BLaER1 treated with 17β-estradiol and CSF1 and Interleukin-3, amounts not matched to agents 10 nM and 100 nM (cell line): ENCODE results near the gene OGA.
A peak's percentile ranks its signal among the peaks of the same experiment; 100 is the strongest.

Experiments used
- H3K27ac ChIP-seq, 11 experiments: shearing (Covaris generic); formaldehyde crosslinking; 2 replicates each; pipeline ENCODE4 v1.8.1; 2022
- H3K27me3 ChIP-seq, 11 experiments: shearing (Covaris generic); formaldehyde crosslinking; 2 replicates each; pipeline ENCODE4 v1.8.1; 2022
- H3K36me3 ChIP-seq, 11 experiments: shearing (Covaris generic); formaldehyde crosslinking; 2 replicates each; pipeline ENCODE4 v1.8.1; 2022
- H3K4me1 ChIP-seq, 10 experiments: shearing (Covaris generic); formaldehyde crosslinking; 2 replicates each; pipeline ENCODE4 v1.8.1; 2022
- H3K4me2 ChIP-seq, 11 experiments: shearing (Covaris generic); formaldehyde crosslinking; 2 replicates each; pipeline ENCODE4 v1.8.1; 2022
- H3K4me3 ChIP-seq, 10 experiments: shearing (Covaris generic); formaldehyde crosslinking; 2 replicates each; pipeline ENCODE4 v1.8.1; 2022
- H3K9ac ChIP-seq, 11 experiments: shearing (Covaris generic); formaldehyde crosslinking; 2 replicates each; pipeline ENCODE4 v1.8.1; 2022
- H3K9me3 ChIP-seq, 11 experiments: shearing (Covaris generic); formaldehyde crosslinking; replicated peaks in 1 of 11; 2 replicates each; pipeline ENCODE4 v1.8.1; 2022
- H4K20me1 ChIP-seq, 11 experiments: shearing (Covaris generic); formaldehyde crosslinking; 2 replicates each; pipeline ENCODE4 v1.8.1; 2022
- Cebpa-rat ChIP-seq, 11 experiments: shearing (Covaris generic); IDR thresholded peaks; 2 replicates each; pipeline ENCODE4 v1.8.1; 2022

Gene OGA

DNA sequence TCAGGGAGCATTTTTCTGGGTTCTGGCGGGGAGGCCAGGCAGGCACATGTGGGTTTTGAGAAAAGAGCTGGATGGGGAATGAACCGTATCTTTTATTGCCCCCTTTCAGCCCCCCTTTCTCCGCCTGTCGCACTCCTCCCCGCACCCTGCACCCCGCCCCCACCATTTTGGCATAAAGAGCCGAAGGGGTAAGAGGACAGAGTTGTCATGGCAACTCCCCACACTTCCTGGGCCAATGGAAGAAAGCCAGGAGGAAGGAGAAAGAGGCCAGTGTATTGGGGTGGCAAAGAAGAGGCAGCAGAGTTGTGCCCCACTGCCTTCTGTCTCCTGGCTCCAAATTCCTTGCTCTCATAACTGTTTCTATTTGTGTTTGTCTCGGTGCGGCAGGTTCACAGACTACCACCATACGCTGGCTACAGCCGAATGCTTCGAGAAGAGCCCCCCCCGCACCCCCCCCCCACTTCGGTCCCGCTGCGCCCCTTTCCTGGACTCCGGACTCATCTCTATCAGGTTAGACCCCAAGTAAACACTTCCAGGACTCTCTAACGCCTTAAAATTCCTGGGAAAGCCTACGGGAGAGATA lies 21.9 kb upstream of the OGA start:
- H3K4me3 ChIP-seq: peak overlapping the region in 7 of 10 experiments; percentile 23 to 57 (median 31); a peak in 9 of 20 replicates

DNA sequence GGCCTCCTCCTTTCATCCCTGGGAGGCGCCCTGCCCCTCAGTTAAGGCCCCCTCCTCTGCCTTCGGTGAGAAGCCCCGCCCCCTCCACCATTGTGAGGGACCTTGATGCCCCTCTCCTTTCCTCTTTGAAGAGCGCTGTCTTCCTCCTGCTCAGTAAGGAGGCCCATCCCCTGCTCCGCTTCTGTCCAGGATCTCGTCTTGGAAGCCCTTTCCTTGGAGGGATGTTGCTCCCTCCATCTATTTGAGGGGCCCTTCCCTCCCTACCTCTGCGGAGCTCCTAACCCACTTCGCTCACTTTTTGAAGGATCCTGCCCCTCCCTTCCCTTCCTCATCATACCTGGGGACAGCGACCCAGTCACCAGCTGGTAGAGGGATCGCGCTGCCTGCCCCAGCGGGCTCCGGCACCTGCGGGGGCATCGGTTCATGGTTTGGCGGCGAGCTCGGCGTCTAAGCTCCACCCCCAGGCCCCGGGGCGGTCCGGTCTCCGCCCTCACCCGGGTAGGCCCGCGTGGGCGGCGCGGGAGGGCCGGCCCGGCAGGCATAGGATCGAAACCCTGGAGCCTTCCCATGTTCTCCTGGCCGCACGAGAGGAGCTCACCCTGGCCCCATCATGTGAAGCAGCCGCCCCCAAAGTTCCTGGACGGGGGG lies 21.3 kb upstream of the OGA start:
- no peak overlapping the region for H3K9ac ChIP-seq
- H3K4me2 ChIP-seq: peak overlapping the region; percentile 62 to 97 (median 90)
- H3K27ac ChIP-seq: no peak overlapping the region

More for the DNA sequence above, 21.9 kb upstream of the OGA start:
- Histone ChIP-seq H3K27ac (no peak overlapping the region), H3K36me3 (peaks cover 0 to 11% (median 5%) of the 10 kb centered on the region in 11 experiments; a peak in 11 of 22 replicates), H3K4me1 (peaks cover 21 to 39% (median 32%) of the 10 kb centered on the region in 10 experiments), H3K9me3 (no peaks in the 10 kb centered on the region), H3K9ac (peak overlapping the region in 1 of 11 experiments; percentile 28; a peak in 1 of 22 replicates), H3K27me3 (peaks cover 0 to 27% (median 13%) of the 10 kb centered on the region in 11 experiments; a peak in 15 of 22 replicates), H4K20me1 (peaks cover 56 to 94% (median 69%) of the 10 kb centered on the region in 11 experiments), H3K4me2 (peak overlapping the region; percentile 85 to 97 (median 91))
- TF ChIP-seq Cebpa-rat (IDR thresholded peaks at IDR 0.05): no peak

DNA sequence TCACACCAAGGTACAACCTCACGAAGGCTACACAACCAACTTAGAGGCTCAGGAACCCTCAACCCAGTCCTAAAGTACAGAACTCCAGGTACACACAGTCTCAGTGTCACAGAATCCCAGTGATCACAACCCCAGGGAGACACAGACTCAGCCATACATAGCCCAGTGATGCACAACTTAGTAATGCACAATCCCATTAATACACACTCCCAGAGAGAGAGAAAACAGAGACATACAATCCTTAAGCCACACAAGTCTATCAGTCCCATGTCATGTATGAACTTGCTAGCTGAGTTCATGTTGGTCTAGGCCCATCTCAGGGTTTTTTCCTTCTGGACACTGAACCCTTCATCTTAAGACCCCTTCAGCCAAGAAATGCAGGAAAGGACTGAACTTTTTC lies 20.8 kb upstream of the OGA start:
- no peaks in the 10 kb centered on the region for H3K36me3 ChIP-seq
- peaks cover 0 to 27% (median 12%) of the 10 kb centered on the region in 11 experiments; a peak in 15 of 22 replicates for H3K27me3 ChIP-seq
- peaks cover 44 to 96% (median 71%) of the 10 kb centered on the region in 11 experiments for H4K20me1 ChIP-seq
- 0 out of 22 replicates have a peak overlapping the region, but pooled peaks of 1 of the 11 experiments have one; percentile 92 for H3K4me2 ChIP-seq
- no peak overlapping the region for H3K4me3 ChIP-seq
- peaks cover 33 to 50% (median 44%) of the 10 kb centered on the region in 10 experiments for H3K4me1 ChIP-seq
- TF ChIP-seq Cebpa-rat (IDR thresholded peaks at IDR 0.05): no peak
- no peak overlapping the region for H3K9ac ChIP-seq
- H3K27ac ChIP-seq: no peak overlapping the region
- H3K9me3 ChIP-seq: no peaks in the 10 kb centered on the region

More for the DNA sequence above, 21.3 kb upstream of the OGA start:
- H3K4me3 ChIP-seq: peak overlapping the region in 6 of 10 experiments; percentile 15 to 47 (median 27); a peak in 8 of 20 replicates
- peaks cover 0 to 5% (median 0%) of the 10 kb centered on the region in 11 experiments; a peak in 5 of 22 replicates for H3K36me3 ChIP-seq
- H3K4me1 ChIP-seq: peaks cover 28 to 45% (median 39%) of the 10 kb centered on the region in 10 experiments
- no peaks in the 10 kb centered on the region for H3K9me3 ChIP-seq
- peaks cover 0 to 27% (median 12%) of the 10 kb centered on the region in 11 experiments; a peak in 15 of 22 replicates for H3K27me3 ChIP-seq
- H4K20me1 ChIP-seq: peaks cover 49 to 94% (median 69%) of the 10 kb centered on the region in 11 experiments
- TF ChIP-seq Cebpa-rat (IDR thresholded peaks at IDR 0.05): no peak

DNA sequence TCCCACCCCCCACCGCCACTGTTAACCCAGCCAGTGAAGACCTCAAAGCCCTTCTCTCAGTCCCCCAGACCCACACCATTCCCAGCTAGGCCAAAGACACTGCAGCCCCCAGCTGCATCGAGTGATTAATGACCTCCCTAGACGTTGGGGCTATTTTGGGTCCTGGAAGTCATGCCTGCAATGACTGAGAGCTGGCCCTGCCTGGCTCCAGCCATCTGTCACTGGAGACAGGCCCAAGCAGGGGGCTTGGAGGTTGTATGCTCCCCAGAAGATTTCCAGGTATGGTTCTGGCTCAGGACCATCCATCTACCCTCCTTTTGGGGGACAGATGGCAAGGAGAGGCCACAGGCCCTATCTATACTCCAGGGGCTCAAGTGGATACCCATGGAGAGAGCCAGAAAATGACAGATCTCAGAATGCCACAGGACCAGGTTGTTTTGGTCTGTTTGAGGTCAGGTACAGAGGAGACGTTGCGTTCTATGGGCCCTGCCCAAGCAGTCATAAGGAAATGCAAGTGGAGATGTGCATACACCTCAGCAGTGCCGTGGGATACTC lies 20.2 kb upstream of the OGA start:
- no peak for TF ChIP-seq Cebpa-rat (IDR thresholded peaks at IDR 0.05)
- H3K27ac ChIP-seq: no peak overlapping the region
- H3K4me1 ChIP-seq: peaks cover 37 to 55% (median 49%) of the 10 kb centered on the region in 10 experiments
- H3K9ac ChIP-seq: no peak overlapping the region
- H3K4me3 ChIP-seq: no peak overlapping the region
- H3K36me3 ChIP-seq: no peaks in the 10 kb centered on the region
- no peak overlapping the region for H3K4me2 ChIP-seq
- H3K27me3 ChIP-seq: peaks cover 0 to 26% (median 12%) of the 10 kb centered on the region in 11 experiments; a peak in 15 of 22 replicates
- peaks cover 43 to 97% (median 71%) of the 10 kb centered on the region in 11 experiments for H4K20me1 ChIP-seq
- no peaks in the 10 kb centered on the region for H3K9me3 ChIP-seq

DNA sequence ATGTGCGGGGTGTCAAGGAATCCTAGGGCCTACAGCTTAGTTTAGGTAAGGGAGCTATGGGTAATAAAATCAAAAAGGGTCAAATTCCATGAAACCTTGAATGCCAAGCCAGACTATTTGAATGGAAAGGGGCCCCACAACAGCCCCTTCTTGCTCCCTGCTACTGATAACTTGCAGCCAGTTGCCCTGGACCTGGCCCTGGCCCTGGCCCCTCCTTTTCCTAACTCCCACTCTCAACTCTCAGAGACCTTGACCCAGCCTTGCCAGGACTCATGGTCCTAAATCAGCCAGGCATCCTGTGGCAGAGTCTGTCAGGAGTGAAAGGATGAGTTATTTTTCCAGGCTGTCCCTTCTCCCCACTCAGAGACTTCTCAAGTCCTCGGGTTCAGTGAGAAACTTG lies 19.5 kb upstream of the OGA start:
- H3K4me1 ChIP-seq: peaks cover 37 to 57% (median 50%) of the 10 kb centered on the region in 10 experiments
- H3K4me3 ChIP-seq: no peak overlapping the region
- no peak overlapping the region for H3K27ac ChIP-seq
- no peaks in the 10 kb centered on the region for H3K9me3 ChIP-seq
- H3K4me2 ChIP-seq: no peak overlapping the region
- peaks cover 0 to 19% (median 10%) of the 10 kb centered on the region in 11 experiments; a peak in 15 of 22 replicates for H3K27me3 ChIP-seq
- TF ChIP-seq Cebpa-rat (IDR thresholded peaks at IDR 0.05): no peak
- H3K36me3 ChIP-seq: no peaks in the 10 kb centered on the region
- H4K20me1 ChIP-seq: peaks cover 35 to 89% (median 63%) of the 10 kb centered on the region in 11 experiments
- no peak overlapping the region for H3K9ac ChIP-seq

DNA sequence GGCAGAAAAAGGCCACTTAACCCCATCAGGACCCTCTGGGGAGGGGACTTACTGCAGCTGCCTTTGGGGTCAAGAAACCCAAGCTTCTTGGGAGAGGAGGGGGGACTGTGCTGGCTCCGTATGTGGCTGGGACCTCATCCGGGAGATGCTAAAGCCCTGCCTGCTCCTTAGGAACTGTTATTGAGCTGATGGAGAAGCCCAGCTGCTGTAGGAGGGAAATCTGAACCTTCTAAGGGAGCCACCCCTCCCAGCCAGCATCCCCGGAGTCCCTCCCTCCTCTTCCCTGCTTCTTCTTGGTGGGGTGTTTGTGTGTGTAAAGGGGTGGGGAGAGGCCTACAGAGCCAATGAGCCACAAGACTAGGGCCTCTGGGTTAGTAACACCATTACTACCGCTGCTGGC lies 17.1 kb upstream of the OGA start:
- Histone ChIP-seq H3K9me3 (no peaks in the 10 kb centered on the region), H3K4me1 (peaks cover 41 to 60% (median 52%) of the 10 kb centered on the region in 10 experiments), H3K36me3 (no peaks in the 10 kb centered on the region), H4K20me1 (peaks cover 12 to 66% (median 42%) of the 10 kb centered on the region in 11 experiments; a peak in 21 of 22 replicates), H3K27me3 (no peaks in the 10 kb centered on the region), H3K27ac (no peak overlapping the region), H3K4me2 (peak overlapping the region in 6 of 11 experiments; percentile 73 to 87 (median 80); a peak in 11 of 22 replicates), H3K4me3 (no peak overlapping the region), H3K9ac (no peak overlapping the region)
- no peak for TF ChIP-seq Cebpa-rat (IDR thresholded peaks at IDR 0.05)

DNA sequence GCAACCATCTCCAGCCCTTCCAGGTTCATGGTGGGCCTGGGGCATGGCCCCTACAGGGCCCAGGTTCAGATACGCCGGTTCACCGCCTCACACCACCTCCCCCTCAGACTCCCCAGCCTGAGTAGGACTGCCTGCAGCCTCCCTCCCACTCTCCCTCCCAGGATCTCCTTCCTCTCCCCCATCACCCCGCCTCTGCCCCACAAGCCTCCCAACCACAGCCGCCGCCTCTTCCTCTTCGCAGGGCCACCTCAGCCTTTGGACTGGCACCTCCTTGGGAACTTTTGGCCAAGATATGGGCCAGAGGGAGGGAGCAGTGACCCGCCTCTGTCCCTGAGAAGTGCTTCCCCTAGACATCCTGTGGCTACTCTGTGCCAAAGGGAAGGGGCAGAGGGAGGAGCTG lies 16.1 kb upstream of the OGA start:
- Histone ChIP-seq H3K9ac (peak overlapping the region in 2 of 11 experiments; percentile 11 to 17; a peak in 2 of 22 replicates), H4K20me1 (peaks cover 13 to 62% (median 39%) of the 10 kb centered on the region in 11 experiments; a peak in 21 of 22 replicates), H3K9me3 (no peaks in the 10 kb centered on the region), H3K4me3 (no peak overlapping the region), H3K27ac (no peak overlapping the region), H3K27me3 (no peaks in the 10 kb centered on the region), H3K36me3 (no peaks in the 10 kb centered on the region), H3K4me1 (peaks cover 42 to 59% (median 51%) of the 10 kb centered on the region in 10 experiments), H3K4me2 (peak overlapping the region; percentile 45 to 87 (median 74))
- TF ChIP-seq Cebpa-rat (IDR thresholded peaks at IDR 0.05): no peak

DNA sequence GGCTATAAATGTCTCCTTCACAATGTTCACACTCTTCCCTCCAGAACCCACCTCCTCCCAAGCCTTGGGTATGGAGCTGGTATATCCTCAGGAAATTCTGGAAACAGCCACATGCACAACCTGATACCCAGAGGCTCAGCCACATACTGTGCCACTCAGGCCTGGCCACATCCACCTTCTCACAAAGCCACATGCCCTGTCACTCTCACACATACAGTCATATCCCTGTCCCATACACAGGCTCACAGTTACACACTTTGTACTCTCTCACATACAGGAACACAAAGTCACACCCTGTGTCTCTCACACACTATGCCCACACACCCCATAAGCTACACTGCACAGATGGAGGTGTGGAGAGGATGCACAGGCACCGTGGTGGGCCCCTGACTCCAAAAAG lies 15.2 kb upstream of the OGA start:
- no peak overlapping the region for H3K27ac ChIP-seq
- H3K4me1 ChIP-seq: peaks cover 51 to 68% (median 59%) of the 10 kb centered on the region in 10 experiments
- no peak for TF ChIP-seq Cebpa-rat (IDR thresholded peaks at IDR 0.05)
- H3K4me2 ChIP-seq: peak overlapping the region in 4 of 11 experiments; percentile 79 to 87 (median 80); a peak in 5 of 22 replicates
- H3K9me3 ChIP-seq: no peaks in the 10 kb centered on the region
- no peaks in the 10 kb centered on the region for H3K27me3 ChIP-seq
- no peak overlapping the region for H3K4me3 ChIP-seq
- peaks cover 0 to 3% (median 0%) of the 10 kb centered on the region in 11 experiments; a peak in 1 of 22 replicates for H3K36me3 ChIP-seq
- H4K20me1 ChIP-seq: peaks cover 8 to 54% (median 30%) of the 10 kb centered on the region in 11 experiments; a peak in 19 of 22 replicates
- no peak overlapping the region for H3K9ac ChIP-seq
